Retinal pigment epithelial cell (primary cell): ENCODE results near the gene GABRA4.

Source experiments
- DNase-seq: peaks from one replicate; pipeline ENCODE4 v3.0.0-alpha.2; 2010; ENCODE audit warnings: low read depth
- H3K4me3 ChIP-seq: 2 replicates; pipeline ENCODE4 v1.5.1; 2011; ENCODE audit warnings: mild to moderate bottlenecking, low read length, control low read depth, moderate library complexity
- TF ChIP-seq, protein P1 (sequence below): conservative IDR thresholded peaks from 2 replicates; pipeline ENCODE4 v1.5.1; 2011; ENCODE audit warnings: low read depth, low read length, control low read depth, inconsistent platforms

Gene GABRA4

DNA sequence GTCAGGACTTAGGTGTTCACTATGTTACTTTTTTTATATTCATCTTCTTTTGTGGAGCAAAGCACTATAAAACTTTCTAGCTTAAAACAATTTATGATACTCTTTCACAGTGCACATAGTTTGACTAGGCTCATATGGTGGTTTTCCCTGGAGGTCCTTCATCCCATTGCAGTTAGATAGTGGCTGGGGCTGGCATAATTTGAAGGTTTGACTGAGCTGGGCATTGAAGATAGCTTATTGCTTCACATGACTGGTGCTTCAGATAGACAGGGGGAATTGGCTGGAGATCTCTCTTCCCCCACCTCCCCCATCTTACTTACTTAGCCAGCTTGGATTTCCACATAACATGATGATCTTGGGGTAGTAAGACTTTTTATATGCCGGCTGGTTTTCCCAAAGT is 7.0 kb upstream of the GABRA4 start:
- TF ChIP-seq, protein P1, sequence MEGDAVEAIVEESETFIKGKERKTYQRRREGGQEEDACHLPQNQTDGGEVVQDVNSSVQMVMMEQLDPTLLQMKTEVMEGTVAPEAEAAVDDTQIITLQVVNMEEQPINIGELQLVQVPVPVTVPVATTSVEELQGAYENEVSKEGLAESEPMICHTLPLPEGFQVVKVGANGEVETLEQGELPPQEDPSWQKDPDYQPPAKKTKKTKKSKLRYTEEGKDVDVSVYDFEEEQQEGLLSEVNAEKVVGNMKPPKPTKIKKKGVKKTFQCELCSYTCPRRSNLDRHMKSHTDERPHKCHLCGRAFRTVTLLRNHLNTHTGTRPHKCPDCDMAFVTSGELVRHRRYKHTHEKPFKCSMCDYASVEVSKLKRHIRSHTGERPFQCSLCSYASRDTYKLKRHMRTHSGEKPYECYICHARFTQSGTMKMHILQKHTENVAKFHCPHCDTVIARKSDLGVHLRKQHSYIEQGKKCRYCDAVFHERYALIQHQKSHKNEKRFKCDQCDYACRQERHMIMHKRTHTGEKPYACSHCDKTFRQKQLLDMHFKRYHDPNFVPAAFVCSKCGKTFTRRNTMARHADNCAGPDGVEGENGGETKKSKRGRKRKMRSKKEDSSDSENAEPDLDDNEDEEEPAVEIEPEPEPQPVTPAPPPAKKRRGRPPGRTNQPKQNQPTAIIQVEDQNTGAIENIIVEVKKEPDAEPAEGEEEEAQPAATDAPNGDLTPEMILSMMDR: no peak
- no peak for DNase-seq
- no peak overlapping the region for H3K4me3 ChIP-seq

DNA sequence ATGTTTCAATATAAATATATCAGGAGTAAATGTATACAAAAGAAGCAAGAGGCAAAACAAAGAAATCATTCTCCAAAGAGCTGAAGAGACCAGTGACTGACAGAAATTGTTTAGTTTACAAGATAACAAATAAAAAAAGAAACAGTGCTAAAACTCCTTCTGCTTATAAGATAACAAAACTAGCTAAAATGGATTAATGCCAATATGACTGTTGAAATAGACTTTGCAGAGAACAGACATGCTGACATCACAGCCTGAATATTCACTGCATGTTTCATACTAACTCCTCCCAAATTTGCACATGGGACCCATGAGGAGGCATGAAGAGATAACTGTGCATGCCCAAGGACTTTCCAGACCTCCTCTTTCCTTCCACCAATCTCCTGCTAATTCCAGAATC is 6.2 kb upstream of the GABRA4 start:
- no peak for DNase-seq
- TF ChIP-seq, protein P1: no peak
- H3K4me3 ChIP-seq: no peak overlapping the region

DNA sequence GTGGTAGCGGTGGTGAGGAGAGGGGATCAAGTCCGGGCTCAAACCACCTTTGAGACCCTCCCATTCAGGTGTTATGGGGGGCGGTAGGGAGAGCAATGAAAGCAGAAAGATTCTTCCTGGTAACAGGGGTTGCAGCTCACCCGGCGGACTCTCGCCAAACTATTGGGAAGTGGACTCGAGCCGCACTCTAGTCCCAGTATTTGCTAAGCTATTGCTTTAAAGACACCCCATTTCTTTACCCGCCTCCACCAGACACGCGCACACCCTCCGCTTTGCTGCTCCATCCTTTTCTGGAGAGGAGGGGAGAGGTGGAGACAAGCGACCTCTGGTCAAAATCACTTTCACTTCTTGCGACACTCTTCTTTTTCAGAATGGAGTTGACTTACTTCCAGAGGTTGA is 625 bp upstream of the GABRA4 start:
- TF ChIP-seq, protein P1: no peak
- H3K4me3 ChIP-seq: peak overlapping the region; percentile 58
- DNase-seq: no peak

DNA sequence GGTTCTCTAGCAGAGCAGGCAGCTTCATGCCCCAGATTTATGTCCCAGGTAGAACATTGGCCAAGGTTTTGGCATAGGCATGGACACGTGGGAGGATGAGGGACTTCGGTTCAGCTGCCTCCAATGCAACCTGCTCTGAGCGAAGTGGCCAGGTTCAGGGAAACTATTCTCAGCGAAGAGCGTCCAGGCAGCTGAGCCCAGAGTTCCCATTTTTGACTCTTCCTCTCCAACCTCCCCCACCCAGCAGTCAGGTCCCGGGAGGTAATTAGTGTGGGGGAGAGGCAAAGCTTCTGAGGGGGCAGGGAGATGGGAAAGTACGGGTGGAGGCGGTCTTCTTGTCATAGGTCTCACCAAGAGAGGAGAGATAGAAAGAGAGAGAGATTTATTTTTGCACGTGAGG is 1.0 kb downstream of the GABRA4 start:
- no peak overlapping the region for H3K4me3 ChIP-seq

DNA sequence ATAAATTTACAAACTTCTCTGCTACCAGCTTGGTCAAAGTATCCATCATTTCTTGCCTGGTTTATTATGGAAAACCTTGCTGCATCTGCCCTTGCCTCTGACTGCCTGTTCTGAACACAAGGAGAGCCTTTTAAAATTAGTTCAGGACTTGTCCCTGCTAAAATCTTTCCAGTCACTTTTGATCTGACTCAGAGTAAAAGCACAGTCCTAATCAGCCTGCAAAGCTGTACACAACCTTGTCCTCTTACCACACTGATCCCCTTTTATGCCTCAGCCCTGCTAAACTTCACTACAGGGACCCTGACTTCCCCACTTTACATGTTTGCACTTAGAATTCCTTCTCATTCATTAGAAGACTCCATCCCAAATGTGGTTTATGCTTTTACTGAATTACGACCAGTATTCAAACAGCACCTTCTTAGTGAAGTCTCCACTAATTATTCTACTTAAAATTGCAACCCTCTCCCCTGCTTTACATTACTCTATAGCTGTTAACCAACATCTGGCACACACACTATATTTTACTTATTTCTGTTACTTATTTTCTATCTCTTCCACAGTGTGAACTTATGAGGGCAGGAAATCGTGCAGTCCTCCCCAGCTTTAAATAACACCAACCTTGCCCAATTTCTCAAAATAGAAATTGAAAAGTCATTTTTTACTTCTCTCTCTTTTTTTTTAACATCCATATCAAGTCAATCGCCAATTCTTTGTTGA is 6.3 kb downstream of the GABRA4 start:
- TF ChIP-seq, protein P1: no peak
- no peak for DNase-seq
- no peak overlapping the region for H3K4me3 ChIP-seq

More for the DNA sequence above, 1.0 kb downstream of the GABRA4 start:
- DNase-seq: no peak
- TF ChIP-seq, protein P1: no peak

DNA sequence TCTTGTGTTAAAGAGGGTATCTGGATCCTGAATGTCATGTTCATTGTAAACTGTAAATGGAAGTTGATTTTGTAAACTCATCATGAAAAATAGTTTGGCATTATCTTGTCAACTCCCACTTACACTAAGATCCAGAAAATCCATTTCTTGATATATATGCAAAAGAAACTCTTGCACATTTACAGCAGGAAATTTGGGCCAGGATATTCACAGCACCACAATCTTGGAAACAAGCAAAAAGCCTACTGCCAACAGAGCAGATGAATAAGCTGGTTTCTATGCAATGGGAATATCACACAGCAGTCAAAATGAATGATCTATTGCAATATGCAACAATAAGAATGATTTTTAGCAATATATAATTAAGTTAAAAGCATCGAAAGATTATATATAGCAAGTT is 8.6 kb downstream of the GABRA4 start:
- no peak overlapping the region for H3K4me3 ChIP-seq
- no peak for DNase-seq
- TF ChIP-seq, protein P1: no peak

DNA sequence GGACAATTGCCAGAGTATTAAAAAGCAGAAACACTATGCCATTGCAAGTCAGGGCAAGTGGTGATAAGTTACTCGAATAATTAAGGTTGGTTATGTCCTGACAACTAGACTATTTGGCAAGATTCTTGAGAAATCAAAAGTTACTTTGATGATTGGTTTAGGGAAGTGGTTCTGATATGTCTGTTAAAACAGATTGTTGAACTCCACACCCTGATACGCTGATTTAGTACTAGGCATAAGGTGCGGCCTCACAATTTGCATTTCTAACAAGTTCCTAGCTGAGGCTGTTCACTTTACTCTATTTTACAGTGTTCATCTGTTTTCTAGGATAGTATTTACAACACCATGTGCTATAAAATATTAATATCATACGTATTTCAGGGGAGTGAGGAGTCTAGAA is 12.5 kb downstream of the GABRA4 start:
- TF ChIP-seq, protein P1: no peak

More for the DNA sequence above, 12.5 kb downstream of the GABRA4 start:
- DNase-seq: no peak
- no peak overlapping the region for H3K4me3 ChIP-seq
